Esophagus muscularis mucosa (tissue), 4 donors: ENCODE measurements around the gene HBA2. TPM values are rescaled to one million over a fixed set of nuclear protein-coding genes. Genes with fewer than 3 reads are reported as not detected.
A peak's percentile ranks its signal among the peaks of the same experiment; 100 is the strongest.
"Not testable (repeated sequence)": the region's sequence is repeated elsewhere in the genome, so short reads cannot be mapped to it uniquely, and the experiment has no call there.

Source experiments
- DNase-seq: peaks from one replicate; pipeline ENCODE4 v3.0.0-alpha.2; 2017; ENCODE audit errors: extremely low spot score
- H3K27ac ChIP-seq, 4 donors: fragments of 200-600 bp; sonication (generic); replicated peaks in 1 of 4; 1 replicate in 3 of 4; 2 replicates in 1 of 4; pipeline ENCODE4 v1.5.1; 2016 to 2019; ENCODE audit warnings: mild to moderate bottlenecking in 1 of 4
- H3K27me3 ChIP-seq, 4 donors: fragments of 200-600 bp; sonication (generic); one replicate each; pipeline versions ENCODE4 v1.5.1 to v1.6.0; 2016 to 2019
- H3K36me3 ChIP-seq, 4 donors: fragments of 200-600 bp; sonication (generic); one replicate each; pipeline ENCODE4 v1.5.1; 2016 to 2019
- H3K4me1 ChIP-seq, 4 donors: fragments of 200-600 bp; sonication (generic); one replicate each; pipeline ENCODE4 v1.5.1; 2016 to 2019
- H3K4me3 ChIP-seq, 4 donors: fragments of 200-600 bp; sonication (generic); 1 replicate in 2 of 4; 2 replicates in 2 of 4; pipeline ENCODE4 v1.5.1; 2016 to 2019; ENCODE audit warnings: mild to moderate bottlenecking in 4 of 4, moderate library complexity in 1 of 4
- H3K9me3 ChIP-seq, 4 donors: fragments of 200-600 bp; sonication (generic); 1 replicate in 3 of 4; 2 replicates in 1 of 4; pipeline ENCODE4 v1.5.1; 2016 to 2019
- EP300 ChIP-seq: sonication (generic); formaldehyde crosslinking; IDR thresholded peaks from one replicate; pipeline ENCODE4 v1.6.1; 2017; ENCODE audit warnings: antibody characterized with exemption
- POLR2A ChIP-seq: fragments of 450-650 bp; IDR thresholded peaks from one replicate; pipeline ENCODE4 v1.6.1; 2017; ENCODE audit warnings: antibody characterized with exemption, moderate library complexity, mild to moderate bottlenecking, low read depth
- POLR2AphosphoS5 ChIP-seq, 2 donors: sonication (generic); formaldehyde crosslinking; IDR thresholded peaks; one replicate each; pipeline ENCODE4 v1.6.1; 2017; ENCODE audit warnings: antibody characterized with exemption in 2 of 2
- WGBS: methylation state at CpG from one replicate; pipeline ENCODE4 v1.1.5; 2018; 5-methylcytosine and 5-hydroxymethylcytosine counted together
- intact Hi-C: fragments of 100-400 bp; cut with DNase I; formaldehyde crosslinking; loops from one replicate; pipeline ENCODE4 v1.15.1; 2023
- total RNA-seq, 4 donors: library from RNA; depleted of rRNA; stranded (reverse); fragments of >200 nt; gene quantifications; one replicate each; pipeline versions ENCODE4 v1.1.0 to v1.2.1, GENCODE V29; 2016
- TF ChIP-seq, protein P1 (sequence below), 3 experiments: fragments of 200-600 bp in 2 of 3; fragments of 450-650 bp in 1 of 3; sonication (generic) in 2 of 3; IDR thresholded peaks; one replicate each; pipeline ENCODE4 v1.5.1; 2017 to 2019; ENCODE audit warnings: antibody characterized with exemption in 3 of 3, mild to moderate bottlenecking in 2 of 3, moderate library complexity in 1 of 3

HBA2 gene
- total RNA-seq, 4 donors from 2014 or later = 1.7 to 1,686 (median 156) TPM

DNA sequence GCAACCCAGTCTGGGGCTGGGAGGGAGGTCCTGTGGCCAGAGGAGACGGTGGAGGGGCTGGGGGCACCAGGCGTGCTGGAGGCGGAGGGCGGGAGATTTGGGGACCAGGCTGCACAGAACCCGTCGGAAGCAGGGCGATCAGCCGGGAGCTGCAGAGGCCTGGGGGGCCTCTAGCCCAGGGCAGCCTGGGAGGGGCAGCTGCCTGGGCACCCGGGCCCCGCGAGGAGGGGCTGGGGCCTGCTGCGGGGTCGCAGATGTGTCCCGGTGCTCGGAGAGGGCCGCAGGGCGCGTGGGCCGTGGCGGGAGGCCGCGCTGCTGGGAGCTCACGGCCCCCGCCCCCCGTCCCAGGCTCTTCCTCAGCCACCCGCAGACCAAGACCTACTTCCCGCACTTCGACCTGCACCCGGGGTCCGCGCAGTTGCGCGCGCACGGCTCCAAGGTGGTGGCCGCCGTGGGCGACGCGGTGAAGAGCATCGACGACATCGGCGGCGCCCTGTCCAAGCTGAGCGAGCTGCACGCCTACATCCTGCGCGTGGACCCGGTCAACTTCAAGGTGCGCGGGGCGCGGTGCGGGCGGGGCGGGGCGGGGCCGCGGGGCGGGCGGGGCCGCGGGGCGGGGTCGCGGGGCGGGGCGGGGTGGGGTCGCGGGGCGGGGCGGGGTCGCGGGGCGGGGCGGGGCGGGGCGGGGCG is 8.4 kb upstream of the HBA2 start:
- H3K27ac ChIP-seq, intact Hi-C loops, H3K4me3 ChIP-seq, H3K36me3 ChIP-seq, DNase-seq, H3K9me3 ChIP-seq: not testable (repeated sequence)
- WGBS = no CpG with 5 or more reads among the region's 80 CpGs
- Histone ChIP-seq H3K4me1 (peaks cover 19 to 21% (median 20%) of the 10 kb centered on the region in 4 donors), H3K27me3 (peaks cover 10 to 84% (median 43%) of the 10 kb centered on the region in 4 donors)

DNA sequence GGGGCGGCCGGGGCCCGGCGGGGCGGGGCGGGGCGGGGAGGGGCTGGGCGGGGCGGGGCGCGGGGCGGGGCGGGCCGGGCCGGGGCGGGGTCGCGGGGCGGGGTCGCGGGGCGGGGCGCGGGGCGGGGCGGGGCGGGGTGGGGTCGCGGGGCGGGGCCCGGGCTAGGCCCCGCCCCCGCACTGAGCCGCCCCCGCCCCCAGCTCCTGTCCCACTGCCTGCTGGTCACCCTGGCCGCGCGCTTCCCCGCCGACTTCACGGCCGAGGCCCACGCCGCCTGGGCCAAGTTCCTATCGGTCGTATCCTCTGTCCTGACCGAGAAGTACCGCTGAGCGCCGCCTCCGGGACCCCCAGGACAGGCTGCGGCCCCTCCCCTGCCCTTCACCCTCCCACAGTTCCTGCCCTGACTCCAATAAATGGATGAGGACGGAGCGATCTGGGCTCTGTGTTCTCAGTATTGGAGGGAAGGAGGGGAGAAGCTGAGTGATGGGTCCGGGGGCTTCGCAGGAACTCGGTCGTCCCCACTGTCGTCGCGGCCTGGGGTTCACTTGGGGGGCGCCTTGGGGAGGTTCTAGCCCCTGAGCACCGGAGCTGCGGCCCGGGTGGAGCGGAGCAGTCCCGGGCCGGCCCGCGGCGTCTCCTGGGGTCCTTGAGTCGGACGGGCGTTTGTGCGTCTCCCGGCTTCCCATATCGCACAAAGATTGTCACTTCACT is 7.7 kb upstream of the HBA2 start:
- no peak overlapping the region for H3K27ac ChIP-seq
- H3K27me3 ChIP-seq = peaks cover 10 to 87% (median 43%) of the 10 kb centered on the region in 4 donors
- TF ChIP-seq EP300 (no peak), POLR2A (no peak), POLR2AphosphoS5 (IDR thresholded peaks at IDR 0.05) (no peak)
- TF ChIP-seq, protein P1, sequence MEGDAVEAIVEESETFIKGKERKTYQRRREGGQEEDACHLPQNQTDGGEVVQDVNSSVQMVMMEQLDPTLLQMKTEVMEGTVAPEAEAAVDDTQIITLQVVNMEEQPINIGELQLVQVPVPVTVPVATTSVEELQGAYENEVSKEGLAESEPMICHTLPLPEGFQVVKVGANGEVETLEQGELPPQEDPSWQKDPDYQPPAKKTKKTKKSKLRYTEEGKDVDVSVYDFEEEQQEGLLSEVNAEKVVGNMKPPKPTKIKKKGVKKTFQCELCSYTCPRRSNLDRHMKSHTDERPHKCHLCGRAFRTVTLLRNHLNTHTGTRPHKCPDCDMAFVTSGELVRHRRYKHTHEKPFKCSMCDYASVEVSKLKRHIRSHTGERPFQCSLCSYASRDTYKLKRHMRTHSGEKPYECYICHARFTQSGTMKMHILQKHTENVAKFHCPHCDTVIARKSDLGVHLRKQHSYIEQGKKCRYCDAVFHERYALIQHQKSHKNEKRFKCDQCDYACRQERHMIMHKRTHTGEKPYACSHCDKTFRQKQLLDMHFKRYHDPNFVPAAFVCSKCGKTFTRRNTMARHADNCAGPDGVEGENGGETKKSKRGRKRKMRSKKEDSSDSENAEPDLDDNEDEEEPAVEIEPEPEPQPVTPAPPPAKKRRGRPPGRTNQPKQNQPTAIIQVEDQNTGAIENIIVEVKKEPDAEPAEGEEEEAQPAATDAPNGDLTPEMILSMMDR (IDR thresholded peaks at IDR 0.05) = no peak
- no CpG with 5 or more reads among the region's 77 CpGs for WGBS
- H3K36me3 ChIP-seq = no peaks in the 10 kb centered on the region
- peaks cover 19 to 21% (median 20%) of the 10 kb centered on the region in 4 donors for H3K4me1 ChIP-seq
- peak overlapping the region in 3 of 4 donors; percentile 17 to 30 (median 25) for H3K4me3 ChIP-seq
- no peak for DNase-seq
- no peaks in the 10 kb centered on the region for H3K9me3 ChIP-seq
- intact Hi-C loops = no loop called here

DNA sequence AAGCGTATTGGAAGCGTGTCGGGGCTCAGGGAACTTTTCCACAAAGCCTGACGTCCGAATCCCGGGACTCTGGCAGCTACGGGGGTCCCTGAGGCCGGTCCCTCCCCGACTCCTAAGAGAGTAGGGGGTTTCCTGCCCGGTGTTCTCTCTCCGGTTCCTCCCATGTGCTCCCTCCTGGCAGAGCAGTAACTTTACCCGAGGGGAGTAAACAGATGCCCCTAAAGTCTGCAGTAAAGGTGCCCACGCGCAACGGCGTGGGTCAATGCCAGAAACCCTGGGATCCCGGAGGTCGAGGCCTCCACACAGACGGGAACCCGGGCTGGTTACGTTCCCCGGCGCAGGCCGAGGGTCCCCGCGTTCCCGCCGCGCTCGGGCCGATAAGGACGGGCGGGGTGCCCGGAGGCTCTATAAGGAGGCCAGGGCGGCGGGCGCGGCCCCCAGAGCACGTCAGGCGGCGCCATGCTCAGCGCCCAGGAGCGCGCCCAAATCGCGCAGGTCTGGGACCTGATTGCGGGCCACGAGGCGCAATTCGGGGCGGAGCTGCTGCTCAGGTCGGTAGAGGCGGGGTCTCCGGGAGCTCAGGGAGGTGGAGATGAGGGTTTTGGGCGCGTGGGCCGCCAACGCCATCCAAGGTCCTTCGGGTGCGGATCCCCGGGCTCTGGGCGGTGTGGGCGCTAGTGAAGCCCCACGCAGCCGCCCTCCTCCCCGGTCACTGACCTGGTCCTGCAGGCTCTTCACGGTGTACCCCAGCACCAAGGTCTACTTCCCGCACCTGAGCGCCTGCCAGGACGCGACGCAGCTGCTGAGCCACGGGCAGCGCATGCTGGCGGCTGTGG is 6.9 kb upstream of the HBA2 start, which contains the start of gene HBM:
HBM (plus strand) TSS at position 440 of the 836 bp plus-strand sequence; CDS start at position 460, 20 bp downstream.
- 5% methylated on average over 23 of the region's 75 CpGs for WGBS
- H3K4me3 ChIP-seq = peak within 1 kb of the TSS in 3 of 4 donors; percentile 17 to 31 (median 25)
- H3K27me3 ChIP-seq = peaks cover 10 to 89% (median 47%) of the 10 kb centered on the region in 4 donors
- no peak for TF ChIP-seq POLR2AphosphoS5 (IDR thresholded peaks at IDR 0.05)
- no peak for TF ChIP-seq POLR2A
- TF ChIP-seq, protein P1 (IDR thresholded peaks at IDR 0.05) = no peak
- TF ChIP-seq EP300 = no peak
- no peak within 1 kb of the TSS for H3K27ac ChIP-seq
- no peaks in the 10 kb centered on the region for H3K36me3 ChIP-seq
- H3K4me1 ChIP-seq = peaks cover 19 to 21% (median 20%) of the 10 kb centered on the region in 4 donors
- no peaks in the 10 kb centered on the region for H3K9me3 ChIP-seq
- intact Hi-C loops = no loop called here
- no peak for DNase-seq

GRCh38 chr16:166375-167121 is 6.1 kb upstream of the HBA2 start:
- Histone ChIP-seq H3K4me1 (peaks cover 19 to 21% (median 20%) of the 10 kb centered on the region in 4 donors), H3K36me3 (no peaks in the 10 kb centered on the region), H3K4me3 (peak overlapping the region in 3 of 4 donors; percentile 17 to 31 (median 25)), H3K27me3 (peaks cover 10 to 89% (median 52%) of the 10 kb centered on the region in 4 donors), H3K9me3 (no peaks in the 10 kb centered on the region), H3K27ac (no peak overlapping the region)
- TF ChIP-seq, protein P1 (IDR thresholded peaks at IDR 0.05) = no peak
- TF ChIP-seq POLR2AphosphoS5 (IDR thresholded peaks at IDR 0.05) = no peak
- TF ChIP-seq EP300 = no peak
- no peak for TF ChIP-seq POLR2A
- WGBS = 8% methylated on average over 18 of the region's 45 CpGs
- no peak for DNase-seq
- intact Hi-C loops = no loop called here
